ENCODE results near the gene SDCCAG8.

SDCCAG8 gene

DNA sequence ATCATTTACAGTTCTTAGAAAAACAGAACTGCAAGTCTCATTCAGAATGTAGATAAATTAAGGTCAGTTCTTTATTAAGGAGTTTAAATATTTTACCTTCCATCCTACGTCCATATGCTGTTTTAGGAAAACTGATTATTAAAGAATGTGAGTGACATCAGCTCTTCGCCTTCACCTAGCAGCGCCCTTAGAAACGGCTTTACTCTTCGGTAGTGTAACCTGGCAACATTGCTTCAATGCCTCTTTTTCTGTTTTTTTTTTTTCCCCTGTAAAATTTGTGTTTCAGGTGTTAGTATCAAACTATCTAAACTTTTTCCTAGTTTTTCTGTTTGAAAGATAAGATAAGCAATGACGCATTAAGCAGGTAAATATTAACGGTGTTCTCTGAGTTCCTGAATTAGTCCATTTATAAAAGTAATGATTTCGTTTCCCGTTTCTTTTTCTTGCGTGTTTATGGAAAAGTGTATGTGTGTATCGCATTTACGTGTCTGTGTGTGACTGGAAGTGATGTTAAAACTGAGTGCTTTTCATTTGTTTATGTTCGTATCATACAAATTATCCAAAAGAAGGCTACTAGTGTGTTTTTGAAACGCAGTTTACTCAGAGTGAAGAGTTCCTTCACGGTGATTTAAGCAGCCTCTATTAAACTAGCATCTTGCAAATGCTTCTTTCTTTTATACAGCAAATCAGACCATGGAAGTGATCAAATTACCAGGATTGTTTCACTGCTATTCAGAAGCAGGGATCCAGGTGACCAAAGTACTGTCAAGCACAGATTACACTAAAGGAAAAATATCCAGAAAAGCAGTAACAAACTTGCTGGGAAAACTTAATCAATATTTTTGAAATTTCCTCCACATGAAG, 139.0 kb downstream of the SDCCAG8 start:
- H3K36me3 ChIP-seq (ENCODE audit: insufficient read depth, low read length): no peaks in the 10 kb centered on the region
- H3K9me3 ChIP-seq (ENCODE audit: low read length): no peaks in the 10 kb centered on the region
- H3K4me1 ChIP-seq (ENCODE audit: insufficient read depth, low read length): peaks cover 18% of the 10 kb centered on the region
- no peak overlapping the region for H2AFZ ChIP-seq (ENCODE audit: low read depth, low read length)
- H3K4me3 ChIP-seq (ENCODE audit: low read length): no peak overlapping the region
- no peaks in the 10 kb centered on the region for H3K27me3 ChIP-seq (ENCODE audit: insufficient read depth, low read length)

DNA sequence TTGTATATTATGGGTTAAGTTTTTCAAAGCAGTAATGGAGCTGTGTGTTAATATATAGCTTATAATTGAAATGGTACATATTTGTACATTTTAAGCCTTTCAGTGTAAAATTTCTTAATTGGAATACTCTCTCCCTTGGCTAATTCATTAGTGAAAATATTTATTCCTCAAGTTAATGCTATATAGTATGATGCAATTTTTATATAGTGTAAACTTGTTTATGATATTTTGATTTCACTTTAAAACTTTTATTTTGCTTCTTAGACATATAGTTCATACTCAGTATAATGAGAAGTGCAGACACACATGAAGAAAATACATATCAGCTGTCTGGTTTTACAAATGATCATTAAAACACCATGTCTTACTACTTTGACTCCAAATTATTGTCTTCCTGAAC, 140.6 kb downstream of the SDCCAG8 start:
- H2AFZ ChIP-seq (ENCODE audit: low read depth, low read length): no peak overlapping the region
- peaks cover 18% of the 10 kb centered on the region for H3K4me1 ChIP-seq (ENCODE audit: insufficient read depth, low read length)
- H3K4me3 ChIP-seq (ENCODE audit: low read length): no peak overlapping the region
- no peaks in the 10 kb centered on the region for H3K9me3 ChIP-seq (ENCODE audit: low read length)
- no peaks in the 10 kb centered on the region for H3K27me3 ChIP-seq (ENCODE audit: insufficient read depth, low read length)
- no peaks in the 10 kb centered on the region for H3K36me3 ChIP-seq (ENCODE audit: insufficient read depth, low read length)

DNA sequence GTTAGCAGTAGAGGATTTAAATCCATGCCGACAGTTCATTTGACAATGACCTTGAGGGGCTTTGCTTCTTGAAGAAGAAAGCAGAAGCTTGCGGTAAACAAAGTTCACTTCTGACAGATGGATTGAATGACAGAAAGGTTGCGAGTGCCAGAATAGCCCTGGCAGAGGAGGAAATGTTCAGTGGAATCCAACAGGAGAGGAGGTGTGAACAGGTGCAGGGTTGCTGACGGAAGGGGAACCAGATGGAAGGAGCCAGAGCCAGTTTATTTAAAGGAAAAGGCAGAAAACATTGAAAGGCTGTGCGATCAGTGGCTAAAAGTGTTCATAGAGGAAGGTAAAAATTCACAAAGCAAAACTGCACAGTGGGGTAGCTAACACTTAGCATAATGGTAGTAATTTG, 141.0 kb downstream of the SDCCAG8 start:
- Histone ChIP-seq H3K4me1 (ENCODE audit: insufficient read depth, low read length) (peaks cover 18% of the 10 kb centered on the region), H3K4me3 (ENCODE audit: low read length) (no peak overlapping the region), H3K36me3 (ENCODE audit: insufficient read depth, low read length) (no peaks in the 10 kb centered on the region), H3K27me3 (ENCODE audit: insufficient read depth, low read length) (no peaks in the 10 kb centered on the region), H3K9me3 (ENCODE audit: low read length) (no peaks in the 10 kb centered on the region), H2AFZ (ENCODE audit: low read depth, low read length) (no peak overlapping the region)

DNA sequence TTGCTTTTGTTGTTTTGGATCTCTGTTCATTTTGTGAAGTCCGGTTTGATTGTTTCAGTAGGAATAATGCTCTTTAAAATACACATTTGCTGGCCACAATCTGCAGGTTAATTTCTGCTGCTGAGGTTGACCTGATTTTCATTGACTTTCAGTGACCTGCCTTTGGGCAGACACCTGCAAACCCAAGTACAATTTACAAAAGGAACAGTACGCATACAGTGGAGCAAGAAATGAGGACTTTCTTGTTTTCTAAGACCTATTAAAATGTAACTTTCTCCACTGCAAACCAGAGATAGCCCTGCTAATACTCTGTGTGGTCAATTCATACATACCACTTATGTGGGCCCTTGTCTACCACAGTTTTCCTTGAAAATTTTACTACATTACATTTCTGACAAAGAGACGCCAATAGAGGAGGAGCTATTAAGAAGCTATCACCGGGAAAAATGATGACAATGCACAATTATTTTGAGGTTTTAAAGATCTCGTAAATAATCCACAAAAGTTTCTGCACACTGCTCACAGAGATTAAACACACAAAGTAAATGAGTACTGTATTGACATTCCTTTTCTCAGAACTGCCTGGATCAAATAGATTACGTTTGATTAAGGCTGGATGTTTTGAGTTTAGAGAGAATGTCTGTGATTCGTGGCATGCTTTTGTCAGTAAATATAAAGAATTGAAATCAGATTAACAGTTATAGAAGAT, 141.9 kb downstream of the SDCCAG8 start:
- Histone ChIP-seq H3K36me3 (ENCODE audit: insufficient read depth, low read length) (no peaks in the 10 kb centered on the region), H3K9me3 (ENCODE audit: low read length) (no peaks in the 10 kb centered on the region), H3K27me3 (ENCODE audit: insufficient read depth, low read length) (no peaks in the 10 kb centered on the region), H3K4me3 (ENCODE audit: low read length) (no peak overlapping the region), H3K4me1 (ENCODE audit: insufficient read depth, low read length) (peaks cover 18% of the 10 kb centered on the region), H2AFZ (ENCODE audit: low read depth, low read length) (no peak overlapping the region)

DNA sequence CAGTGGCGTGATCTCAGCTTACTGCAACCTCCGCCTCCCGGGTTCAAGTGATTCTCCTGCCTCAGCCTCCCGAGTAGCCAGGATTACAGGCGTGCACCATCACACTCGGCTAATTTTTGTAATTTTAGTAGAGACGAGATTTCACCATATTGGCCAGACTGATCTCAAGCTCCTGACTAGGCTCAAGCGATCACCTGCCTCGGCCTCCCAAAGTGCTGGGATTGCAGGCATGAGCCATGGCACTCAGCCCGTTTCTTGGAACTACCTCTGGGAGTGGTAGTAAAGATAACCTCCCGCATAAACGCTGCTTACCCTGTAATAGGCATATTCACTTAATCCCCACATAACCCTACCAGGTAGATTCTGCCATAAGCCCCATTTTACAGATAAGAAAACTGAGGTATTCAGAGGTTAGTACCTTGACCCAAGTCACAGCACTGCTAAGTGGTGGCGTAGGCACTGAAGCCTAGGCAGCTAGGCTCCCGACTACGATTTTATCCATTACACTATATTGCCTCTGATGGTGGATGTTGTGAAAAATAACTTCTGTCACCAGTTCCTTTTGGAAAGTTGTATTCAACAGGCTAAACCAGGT, 143.8 kb downstream of the SDCCAG8 start:
- no peaks in the 10 kb centered on the region for H3K9me3 ChIP-seq (ENCODE audit: low read length)
- peaks cover 13% of the 10 kb centered on the region for H3K4me1 ChIP-seq (ENCODE audit: insufficient read depth, low read length)

DNA sequence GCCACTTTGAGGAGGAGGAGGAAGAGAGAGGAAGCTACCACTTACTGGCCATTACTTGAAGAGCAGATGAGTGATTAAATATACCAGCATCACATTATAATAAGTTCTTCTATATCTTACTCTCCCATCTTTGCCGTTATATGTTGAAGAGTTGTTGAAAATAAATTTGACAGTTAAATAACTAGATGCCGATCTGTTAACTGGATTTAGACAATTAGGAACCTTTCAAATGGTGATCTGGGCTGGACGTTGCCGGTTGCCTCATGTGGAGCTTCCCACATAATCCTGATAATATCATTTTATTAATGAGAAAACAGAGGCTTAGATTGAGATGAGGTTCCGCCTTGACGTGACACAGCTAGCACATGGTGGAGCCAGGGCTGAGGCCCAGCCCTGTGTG, 147.0 kb downstream of the SDCCAG8 start:
- H3K4me1 ChIP-seq (ENCODE audit: insufficient read depth, low read length): no peaks in the 10 kb centered on the region
- H3K4me3 ChIP-seq (ENCODE audit: low read length): no peak overlapping the region
- no peaks in the 10 kb centered on the region for H3K27me3 ChIP-seq (ENCODE audit: insufficient read depth, low read length)
- H3K9me3 ChIP-seq (ENCODE audit: low read length): no peaks in the 10 kb centered on the region
- H2AFZ ChIP-seq (ENCODE audit: low read depth, low read length): no peak overlapping the region
- no peaks in the 10 kb centered on the region for H3K36me3 ChIP-seq (ENCODE audit: insufficient read depth, low read length)

More for the DNA sequence above, 143.8 kb downstream of the SDCCAG8 start:
- Histone ChIP-seq H2AFZ (ENCODE audit: low read depth, low read length) (no peak overlapping the region), H3K27me3 (ENCODE audit: insufficient read depth, low read length) (no peaks in the 10 kb centered on the region), H3K4me3 (ENCODE audit: low read length) (no peak overlapping the region), H3K36me3 (ENCODE audit: insufficient read depth, low read length) (no peaks in the 10 kb centered on the region)

DNA sequence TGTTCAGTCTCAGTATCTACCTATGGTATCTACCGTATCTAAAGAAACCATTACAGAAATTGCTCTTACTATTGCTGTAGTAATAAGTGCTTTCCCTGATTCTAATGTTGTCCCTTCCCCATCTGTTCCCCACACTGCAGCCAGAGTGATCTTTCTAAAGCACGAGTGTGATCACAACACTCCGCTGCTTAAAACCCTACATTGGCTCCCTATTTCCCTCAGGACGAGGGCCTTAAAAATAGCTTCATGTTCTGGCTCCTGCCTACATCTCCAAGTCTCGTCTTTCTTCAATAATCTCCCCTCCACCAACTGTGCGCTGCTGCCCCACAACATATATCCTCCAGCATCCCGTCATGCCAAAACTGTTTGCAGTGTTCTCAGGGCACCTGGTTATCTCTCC, 150.6 kb downstream of the SDCCAG8 start:
- Histone ChIP-seq H3K36me3 (ENCODE audit: insufficient read depth, low read length) (peaks cover 3% of the 10 kb centered on the region), H2AFZ (ENCODE audit: low read depth, low read length) (no peak overlapping the region), H3K4me3 (ENCODE audit: low read length) (no peak overlapping the region), H3K27me3 (ENCODE audit: insufficient read depth, low read length) (no peaks in the 10 kb centered on the region), H3K4me1 (ENCODE audit: insufficient read depth, low read length) (no peaks in the 10 kb centered on the region), H3K9me3 (ENCODE audit: low read length) (no peaks in the 10 kb centered on the region)

DNA sequence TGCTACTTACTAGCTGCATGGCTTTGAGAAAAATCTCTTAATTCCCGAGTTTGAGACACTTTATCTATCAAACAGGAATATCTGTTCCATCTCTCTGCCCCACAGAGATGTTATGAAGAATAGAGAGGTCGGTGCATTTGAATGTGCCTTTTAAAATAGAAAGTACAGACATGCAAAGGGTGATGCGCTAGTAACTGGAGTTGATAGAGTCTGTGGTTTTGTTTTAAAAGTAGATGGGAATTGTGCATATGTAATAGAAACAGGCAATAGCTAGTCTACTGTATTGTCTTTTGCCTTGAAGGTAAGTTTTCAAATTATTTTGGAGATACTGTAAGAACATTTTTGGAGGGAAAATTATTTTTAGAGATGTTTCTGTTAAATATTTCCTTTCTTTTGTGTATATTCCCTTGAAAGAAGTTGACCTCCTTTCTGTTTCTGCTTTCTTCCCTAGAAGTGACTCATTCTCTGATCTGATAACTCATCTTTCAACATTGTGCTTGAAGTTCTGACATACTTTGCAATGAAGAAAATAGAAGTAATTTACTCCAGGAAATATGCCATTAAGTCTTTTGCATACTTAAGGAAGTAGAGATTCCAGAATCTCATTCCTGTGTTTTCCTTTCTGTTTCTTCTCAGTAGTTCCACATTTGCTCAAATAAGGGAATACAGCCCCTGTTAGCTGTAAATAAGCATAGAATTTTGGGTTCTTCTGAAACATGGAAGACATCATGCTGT, 151.6 kb downstream of the SDCCAG8 start:
- peaks cover 3% of the 10 kb centered on the region for H3K36me3 ChIP-seq (ENCODE audit: insufficient read depth, low read length)
- H3K9me3 ChIP-seq (ENCODE audit: low read length): no peaks in the 10 kb centered on the region
- H2AFZ ChIP-seq (ENCODE audit: low read depth, low read length): no peak overlapping the region
- H3K4me3 ChIP-seq (ENCODE audit: low read length): no peak overlapping the region
- no peaks in the 10 kb centered on the region for H3K4me1 ChIP-seq (ENCODE audit: insufficient read depth, low read length)
- no peaks in the 10 kb centered on the region for H3K27me3 ChIP-seq (ENCODE audit: insufficient read depth, low read length)

DNA sequence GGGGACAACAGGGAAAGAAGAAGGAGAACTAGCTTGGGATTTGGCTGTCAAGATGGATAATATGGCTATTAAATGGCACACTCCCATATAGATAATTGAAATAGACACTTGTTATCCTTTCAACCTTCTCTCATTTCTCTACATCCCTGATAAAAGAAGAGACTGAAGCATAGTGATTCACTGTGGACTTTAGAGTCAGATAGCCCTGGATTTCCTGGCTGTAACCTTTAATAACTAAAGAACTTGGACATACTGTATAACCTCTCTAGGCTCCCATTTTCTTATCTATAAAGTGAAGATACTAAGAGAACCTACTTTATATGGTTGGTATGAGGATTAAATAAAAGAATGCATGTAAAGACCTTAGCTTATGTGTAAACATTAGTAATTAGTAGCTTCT, 152.6 kb downstream of the SDCCAG8 start:
- no peaks in the 10 kb centered on the region for H3K9me3 ChIP-seq (ENCODE audit: low read length)
- no peak overlapping the region for H3K4me3 ChIP-seq (ENCODE audit: low read length)
- no peaks in the 10 kb centered on the region for H3K4me1 ChIP-seq (ENCODE audit: insufficient read depth, low read length)
- H3K27me3 ChIP-seq (ENCODE audit: insufficient read depth, low read length): no peaks in the 10 kb centered on the region
- H3K36me3 ChIP-seq (ENCODE audit: insufficient read depth, low read length): peaks cover 3% of the 10 kb centered on the region
- no peak overlapping the region for H2AFZ ChIP-seq (ENCODE audit: low read depth, low read length)

DNA sequence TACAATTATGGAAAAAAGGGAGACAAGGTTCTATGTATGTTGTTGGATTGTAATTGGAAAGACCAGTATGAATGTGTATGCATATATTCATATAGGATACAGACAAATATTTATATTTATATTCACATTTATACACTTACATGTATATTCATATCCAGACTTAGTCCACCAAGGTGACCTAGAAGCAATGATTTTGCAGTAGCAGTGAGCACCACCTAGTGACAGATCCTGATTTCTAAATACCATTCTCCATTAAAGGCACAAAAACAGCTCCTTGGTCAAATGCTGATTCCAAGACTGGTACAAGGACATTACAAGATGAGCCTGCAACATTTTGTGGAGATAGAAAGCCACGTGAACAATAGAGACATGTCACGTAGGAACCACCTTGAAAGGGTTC, 153.4 kb downstream of the SDCCAG8 start:
- Histone ChIP-seq H3K9me3 (ENCODE audit: low read length) (no peaks in the 10 kb centered on the region), H2AFZ (ENCODE audit: low read depth, low read length) (no peak overlapping the region), H3K27me3 (ENCODE audit: insufficient read depth, low read length) (no peaks in the 10 kb centered on the region), H3K4me1 (ENCODE audit: insufficient read depth, low read length) (no peaks in the 10 kb centered on the region), H3K4me3 (ENCODE audit: low read length) (no peak overlapping the region), H3K36me3 (ENCODE audit: insufficient read depth, low read length) (peaks cover 3% of the 10 kb centered on the region)

DNA sequence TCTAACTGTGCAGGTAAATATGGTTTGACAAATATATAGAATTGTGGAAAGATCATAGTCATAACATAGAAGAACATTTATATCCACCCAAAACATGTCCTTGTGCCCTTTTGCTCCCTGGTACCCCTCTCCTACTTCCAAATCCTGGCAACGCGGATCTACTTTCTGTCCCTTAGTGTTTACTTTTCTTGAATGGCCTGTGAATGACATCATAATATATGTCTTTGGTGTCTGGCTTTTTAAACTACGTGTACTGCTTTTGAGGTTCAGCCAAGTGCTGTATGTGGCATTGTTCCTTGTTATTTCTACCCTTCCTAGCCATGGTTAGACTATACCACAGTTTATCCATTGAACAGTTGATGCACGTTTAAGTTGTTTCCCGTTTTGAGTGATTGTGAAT, 155.6 kb downstream of the SDCCAG8 start:
- H3K27me3 ChIP-seq (ENCODE audit: insufficient read depth, low read length): no peaks in the 10 kb centered on the region
- no peaks in the 10 kb centered on the region for H3K9me3 ChIP-seq (ENCODE audit: low read length)
- H3K36me3 ChIP-seq (ENCODE audit: insufficient read depth, low read length): peaks cover 3% of the 10 kb centered on the region
- H3K4me3 ChIP-seq (ENCODE audit: low read length): no peak overlapping the region
- peaks cover 4% of the 10 kb centered on the region for H3K4me1 ChIP-seq (ENCODE audit: insufficient read depth, low read length)
- no peak overlapping the region for H2AFZ ChIP-seq (ENCODE audit: low read depth, low read length)

DNA sequence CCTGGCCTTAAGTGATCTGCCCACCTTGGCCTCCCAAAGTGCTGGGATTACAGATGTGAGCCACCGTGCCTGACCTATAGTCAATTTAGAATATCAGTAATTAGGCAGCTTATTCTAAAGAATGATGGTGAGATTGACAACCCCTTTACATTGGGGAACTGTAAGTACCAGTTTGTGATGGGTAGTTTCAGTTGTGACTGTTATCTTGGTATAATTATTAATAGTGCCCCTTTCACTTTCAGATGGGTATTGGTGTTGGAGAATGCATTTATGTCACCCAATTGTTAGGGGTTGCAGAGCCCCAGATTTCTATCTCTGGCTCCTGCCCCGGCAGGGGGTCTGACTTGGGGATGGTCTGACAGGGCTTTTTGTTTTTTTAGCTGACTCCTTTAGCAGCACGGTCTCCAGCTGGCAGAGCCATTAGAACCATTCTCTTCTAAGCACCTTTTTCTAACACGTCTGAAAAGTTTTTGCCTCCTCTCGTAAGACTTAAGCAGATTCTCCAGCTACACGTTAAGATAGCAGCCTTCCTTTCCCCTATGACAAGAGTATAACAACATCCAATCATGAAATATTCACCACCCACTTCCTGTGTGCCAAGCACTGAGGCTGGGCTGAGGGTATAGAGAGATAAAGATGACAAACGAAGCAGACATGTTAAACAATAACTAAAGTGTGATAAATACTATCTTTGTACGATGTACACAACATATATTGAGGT, 157.8 kb downstream of the SDCCAG8 start:
- peaks cover 11% of the 10 kb centered on the region for H3K4me1 ChIP-seq (ENCODE audit: insufficient read depth, low read length)
- H2AFZ ChIP-seq (ENCODE audit: low read depth, low read length): no peak overlapping the region
- H3K9me3 ChIP-seq (ENCODE audit: low read length): no peaks in the 10 kb centered on the region
- H3K4me3 ChIP-seq (ENCODE audit: low read length): no peak overlapping the region
- no peaks in the 10 kb centered on the region for H3K27me3 ChIP-seq (ENCODE audit: insufficient read depth, low read length)
- H3K36me3 ChIP-seq (ENCODE audit: insufficient read depth, low read length): peaks cover 3% of the 10 kb centered on the region

All from neuron (in vitro differentiated cells).